Measurements from ENCODE around the gene WSB1. TPM values are rescaled to one million over a fixed set of nuclear protein-coding genes. Genes with fewer than 3 reads are reported as not detected.
A peak's percentile ranks its signal among the peaks of the same experiment; 100 is the strongest.
"Not testable (repeated sequence)": the region's sequence is repeated elsewhere in the genome, so short reads cannot be mapped to it uniquely, and the experiment has no call there.

The WSB1 gene
- polyA plus RNA-seq, 1 donor: 191 TPM

DNA sequence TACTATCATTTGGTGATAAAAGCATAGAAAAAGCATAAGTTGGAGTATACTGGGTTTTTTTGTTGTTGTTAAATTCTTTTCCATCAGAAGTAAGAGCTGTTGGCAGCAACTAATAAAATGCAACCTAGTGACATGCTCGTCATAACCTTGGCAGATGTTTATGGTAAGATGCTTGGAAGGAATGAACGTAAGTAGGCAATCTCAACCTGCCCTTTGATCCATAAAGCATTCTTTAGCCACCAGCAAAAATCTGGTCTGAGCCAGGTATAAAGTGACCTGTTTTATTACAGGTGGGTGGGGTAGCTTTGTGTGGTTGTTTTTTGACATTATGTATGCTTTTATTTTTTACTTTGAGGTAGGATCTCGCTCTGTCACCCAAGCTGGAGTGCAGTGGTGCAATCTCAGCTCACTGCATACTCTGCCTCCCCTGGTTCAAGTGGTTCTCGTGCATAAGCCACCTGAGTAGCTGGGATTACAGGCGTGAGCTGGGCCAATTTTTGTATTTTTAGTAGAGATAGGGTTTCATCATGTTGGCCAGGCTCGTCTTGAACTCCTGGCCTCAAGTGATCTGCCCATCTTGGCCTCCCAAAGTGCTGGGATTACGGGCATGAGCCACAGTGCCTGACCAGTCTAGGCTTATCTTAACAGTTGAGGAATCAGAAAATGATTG is 22.0 kb downstream of the WSB1 start:
- DNase-seq (ENCODE audit: low read depth): no peak

DNA sequence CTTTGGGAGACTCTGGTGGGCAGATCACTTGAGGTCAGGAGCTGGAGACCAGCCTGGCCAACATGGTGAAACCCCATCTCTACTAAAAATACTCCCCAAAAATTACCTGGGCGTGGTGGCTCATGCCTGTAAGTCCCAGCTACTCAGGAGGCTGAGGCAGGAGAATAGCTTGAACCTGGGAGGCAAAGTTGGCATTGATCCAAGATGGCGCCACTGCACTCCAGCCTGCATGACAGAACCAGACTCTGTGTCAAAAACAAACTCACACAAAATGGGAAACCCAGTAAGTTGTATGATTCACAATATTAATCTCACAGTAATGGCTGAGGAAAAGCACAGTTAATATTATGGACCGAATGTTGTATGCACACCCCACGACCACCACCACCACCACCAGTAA is 24.3 kb downstream of the WSB1 start:
- DNase-seq (ENCODE audit: low read depth): no peak

DNA sequence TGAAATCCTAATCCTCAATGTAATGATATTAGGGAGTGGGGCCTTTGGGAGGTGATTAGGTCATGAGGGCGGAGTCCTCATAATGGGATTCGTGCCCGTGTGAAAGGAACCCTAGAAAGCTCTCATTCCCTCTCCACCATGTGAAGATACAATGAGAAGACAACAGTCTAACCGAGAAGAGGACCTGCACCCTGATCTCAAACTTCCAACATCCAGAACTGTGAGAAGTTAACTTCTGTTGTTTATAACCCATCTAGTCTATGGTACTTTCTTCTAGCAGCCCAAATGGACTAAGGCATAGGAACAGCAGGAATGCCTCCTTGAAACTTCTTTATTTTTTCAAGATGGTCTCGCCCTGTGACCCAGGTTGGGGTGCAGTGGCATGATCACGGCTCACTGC is 24.7 kb downstream of the WSB1 start:
- DNase-seq (ENCODE audit: low read depth): no peak

- no peak for DNase-seq (ENCODE audit: low read depth)
Observed at GRCh38 chr17:27319541-27320221, 25.8 kb downstream of the WSB1 start.

DNA sequence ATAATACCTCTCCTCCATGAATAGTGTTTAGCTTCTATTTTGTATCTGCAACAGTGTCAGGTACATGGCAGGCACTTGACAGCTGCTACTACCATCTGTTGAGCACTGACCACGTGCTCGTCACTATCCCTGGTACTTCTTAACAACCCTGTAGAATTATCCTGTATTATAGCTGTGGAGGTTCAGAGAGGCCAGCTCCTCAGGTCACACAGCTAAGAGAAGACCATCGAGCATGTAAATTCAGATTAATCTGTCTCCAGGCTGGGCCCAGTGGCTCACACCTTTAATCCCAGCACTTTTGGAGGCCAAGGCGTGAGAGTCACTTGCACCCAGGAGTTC is 26.3 kb downstream of the WSB1 start:
- no peak for DNase-seq (ENCODE audit: low read depth)

GRCh38 chr17:27321372-27321771 is 27.5 kb downstream of the WSB1 start:
- DNase-seq (ENCODE audit: low read depth): no peak

DNA sequence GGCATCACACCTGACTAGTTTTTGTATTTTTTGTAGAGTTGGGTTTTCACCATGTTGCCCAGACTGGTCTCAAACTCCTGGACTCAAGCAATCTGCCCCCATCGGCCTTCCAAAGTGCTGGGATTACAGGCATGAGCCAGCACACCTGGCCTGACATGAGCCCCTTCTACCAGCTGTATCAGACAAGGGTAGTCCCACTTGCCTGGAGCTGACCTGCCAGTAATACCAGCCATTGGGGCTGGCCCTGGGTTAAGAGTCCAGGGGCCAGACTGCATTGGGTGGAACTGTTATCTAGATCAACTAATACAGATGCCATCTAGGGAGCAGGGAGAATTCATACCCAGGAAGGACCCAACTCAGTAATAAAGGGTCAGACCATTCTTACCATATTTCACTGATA is 28.1 kb downstream of the WSB1 start:
- no peak for DNase-seq (ENCODE audit: low read depth)

DNA sequence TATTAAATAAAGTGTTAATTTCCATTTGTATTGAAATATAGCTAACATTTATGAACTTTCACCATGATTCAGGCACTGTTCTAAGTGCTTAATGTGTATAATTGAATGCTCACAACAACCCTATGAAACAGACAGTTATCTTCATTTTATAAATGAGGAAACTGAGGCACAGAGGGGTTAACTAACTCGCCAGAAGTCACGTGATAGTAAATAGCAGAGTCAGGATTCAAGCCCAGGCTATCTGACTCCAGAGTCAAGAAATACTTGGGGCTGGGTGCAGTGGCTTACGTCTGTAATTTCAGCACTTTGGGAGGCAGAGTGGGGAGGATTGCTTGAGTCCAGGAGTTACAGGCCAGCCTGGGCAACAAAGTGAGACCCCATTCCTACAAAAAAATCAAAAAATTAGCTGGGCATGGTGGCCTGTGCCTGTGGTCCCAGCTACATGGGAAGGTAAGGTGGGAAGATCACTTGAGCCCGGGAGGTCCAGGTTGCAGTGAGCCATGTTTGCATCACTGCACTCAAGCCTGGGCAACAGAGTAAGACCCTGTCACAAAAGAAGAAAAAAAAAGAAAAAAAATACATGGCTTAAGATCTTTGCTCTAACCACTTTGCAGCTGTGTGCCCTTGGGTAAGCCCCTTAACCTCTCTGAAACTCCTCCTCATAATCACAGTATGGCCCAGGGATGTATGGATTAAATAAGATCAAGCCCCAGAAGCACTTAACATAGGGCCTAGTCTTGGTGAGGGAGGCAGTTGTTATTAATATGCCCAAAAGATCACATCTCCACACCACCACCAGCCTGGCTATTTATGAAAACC is 29.0 kb downstream of the WSB1 start:
- no peak for DNase-seq (ENCODE audit: low read depth)

- DNase-seq (ENCODE audit: low read depth): no peak
Observed at GRCh38 chr17:27323538-27324215, 29.8 kb downstream of the WSB1 start.

DNA sequence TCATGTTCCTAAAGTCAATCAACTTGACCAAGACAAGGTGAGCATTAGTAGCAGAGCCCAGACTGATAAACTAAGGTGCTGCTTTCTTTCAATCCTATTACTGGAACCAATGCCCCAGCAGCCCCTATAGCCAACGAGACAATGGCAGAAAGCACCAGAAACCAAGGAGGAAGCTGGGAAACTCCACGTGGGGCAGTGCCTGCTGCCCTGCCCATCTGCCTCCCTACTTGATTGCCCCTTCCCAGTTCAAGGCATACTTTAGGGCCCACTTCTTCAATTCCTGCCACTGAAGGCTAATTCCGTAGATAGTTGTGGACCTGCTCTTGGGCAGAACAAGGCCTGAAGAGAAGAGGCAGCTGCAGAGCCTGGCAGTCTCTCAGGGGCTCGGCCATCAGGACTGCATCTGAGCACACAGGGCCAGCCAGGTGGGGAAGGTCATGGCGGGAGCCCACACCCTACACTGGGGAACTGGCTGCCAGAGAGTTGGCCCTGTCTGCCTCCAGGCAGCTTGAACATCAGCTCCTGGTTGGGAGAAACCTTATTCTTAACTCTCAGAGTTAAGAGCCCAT is 30.9 kb downstream of the WSB1 start:
- DNase-seq (ENCODE audit: low read depth): no peak

DNA sequence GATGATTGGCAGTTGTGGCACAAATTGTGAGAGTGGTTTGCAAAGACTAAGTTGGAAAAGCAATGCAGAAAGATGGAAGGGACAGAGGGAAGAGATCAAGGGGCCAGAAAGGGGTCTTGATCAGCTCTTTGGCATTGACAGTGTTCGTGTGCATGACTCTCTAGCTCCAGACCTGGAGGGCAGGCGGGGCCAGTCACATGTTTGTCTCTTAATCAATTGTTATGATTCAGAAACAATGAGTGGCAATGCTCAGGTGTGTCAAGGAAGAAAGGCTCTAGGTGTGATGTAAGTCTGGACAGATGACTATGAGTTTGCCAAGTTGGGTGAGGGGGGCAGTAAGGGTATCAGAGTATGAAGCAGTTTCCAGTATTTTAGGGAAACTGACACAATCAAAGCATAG is 32.1 kb downstream of the WSB1 start:
- DNase-seq (ENCODE audit: low read depth): no peak

DNA sequence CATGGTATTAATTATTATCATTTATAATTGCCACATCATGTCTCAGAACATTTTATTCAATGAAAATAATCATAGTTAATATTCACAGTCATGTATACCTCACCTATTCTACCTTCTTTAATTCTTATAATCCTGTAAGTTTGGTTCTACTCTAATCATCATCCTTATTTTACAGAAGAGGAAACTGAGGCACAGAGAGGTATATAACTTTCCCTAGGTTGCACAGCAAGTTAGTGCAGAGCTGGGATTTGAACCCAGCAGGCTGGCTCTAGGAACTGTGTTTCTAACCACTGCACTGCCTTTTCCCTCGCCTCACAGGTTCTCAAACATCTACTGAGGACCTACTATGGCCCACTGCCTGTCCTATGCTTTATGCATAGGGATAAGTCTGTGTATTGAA is 32.7 kb downstream of the WSB1 start:
- no peak for DNase-seq (ENCODE audit: low read depth)

GRCh38 chr17:27327397-27327796 is 33.5 kb downstream of the WSB1 start:
- no peak for DNase-seq (ENCODE audit: low read depth)

DNA sequence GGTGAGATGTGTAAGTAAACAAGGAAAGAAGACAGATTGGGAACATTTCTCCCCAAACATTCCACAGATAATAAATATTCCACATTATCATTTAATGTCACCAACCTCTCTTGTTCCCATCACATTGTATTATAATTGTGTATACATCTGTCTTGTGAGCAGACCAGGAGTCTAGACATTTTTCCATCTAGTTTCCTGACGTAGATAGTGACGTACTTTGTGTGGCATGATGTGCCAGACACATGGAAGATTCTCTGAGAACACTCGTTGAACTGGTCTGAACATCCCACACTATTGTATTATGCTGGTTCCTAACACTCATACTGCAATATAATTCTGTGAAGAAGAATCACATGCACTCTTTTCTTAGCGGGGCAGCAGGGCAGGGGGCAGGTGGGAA is 34.0 kb downstream of the WSB1 start:
- no peak for DNase-seq (ENCODE audit: low read depth)

DNA sequence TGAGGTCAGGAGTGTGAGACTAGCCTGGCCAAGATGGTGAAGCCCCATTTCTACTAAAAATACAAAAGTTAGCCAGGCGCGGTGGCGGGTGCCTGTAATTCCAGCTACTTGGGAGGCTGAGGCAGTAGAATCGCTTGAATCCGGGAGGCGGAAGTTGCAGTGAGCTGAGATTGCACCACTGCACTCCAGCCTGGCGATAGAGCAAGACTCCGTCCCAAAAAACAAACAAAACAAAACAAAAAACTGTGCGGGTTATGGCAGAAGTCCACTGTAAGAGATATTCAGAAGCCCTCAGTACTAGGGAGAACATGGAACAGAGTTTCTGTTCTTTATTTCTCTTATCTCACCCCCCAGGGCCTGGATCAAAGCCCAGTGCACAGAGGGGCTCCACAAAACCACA is 34.8 kb downstream of the WSB1 start:
- DNase-seq (ENCODE audit: low read depth): not testable (repeated sequence)

DNA sequence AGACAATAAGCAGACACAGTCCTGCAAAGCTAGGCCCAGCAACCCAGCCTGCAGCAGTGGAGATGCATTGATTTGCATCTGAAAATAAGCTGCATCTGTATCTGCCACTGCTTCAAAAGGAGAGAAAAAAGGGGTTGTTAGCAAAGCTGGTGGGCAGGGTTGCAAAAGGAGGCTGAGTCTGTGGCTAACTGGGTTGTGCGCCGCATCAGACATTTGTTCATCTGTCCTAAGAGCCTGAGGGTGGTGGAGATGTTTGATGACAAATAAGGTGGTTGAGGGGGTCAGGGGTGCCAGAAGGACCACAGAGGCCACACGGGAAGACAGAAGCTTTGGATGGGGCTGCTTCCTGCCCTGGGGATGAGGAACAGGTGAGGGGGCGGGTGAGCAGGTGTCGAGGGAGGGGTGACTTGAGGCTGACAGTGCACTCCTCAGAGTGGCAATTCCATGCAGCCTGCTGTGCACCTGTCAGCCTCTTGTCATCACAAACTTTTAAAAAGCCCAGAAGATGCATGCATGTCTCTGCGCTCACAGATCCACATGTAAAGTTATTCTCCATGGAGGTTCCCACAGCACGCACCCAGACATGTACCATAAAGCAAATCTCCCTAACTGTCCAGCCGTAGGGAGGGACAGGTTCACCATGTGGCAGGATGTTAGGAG is 35.4 kb downstream of the WSB1 start:
- no peak for DNase-seq (ENCODE audit: low read depth)

DNA sequence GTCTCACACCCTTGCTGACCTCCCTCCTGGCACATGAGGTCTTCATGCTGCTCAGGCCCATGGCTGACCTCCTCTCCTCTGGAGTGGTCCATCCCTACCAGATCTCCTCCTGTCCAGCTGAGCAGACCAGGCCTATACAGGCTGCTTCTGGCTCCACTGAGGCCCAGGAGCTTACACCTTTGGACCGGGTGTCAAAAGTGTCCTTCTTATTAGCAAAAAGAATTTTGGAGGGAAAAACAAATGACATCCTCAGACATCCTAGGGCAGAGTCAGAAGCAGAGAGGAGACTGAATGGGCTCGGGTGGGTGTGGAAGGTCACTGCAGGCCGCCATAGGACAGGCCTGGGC is 38.1 kb downstream of the WSB1 start:
- DNase-seq (ENCODE audit: low read depth): no peak

- peak; percentile 88 for DNase-seq (ENCODE audit: low read depth)
Observed at GRCh38 chr17:27332485-27333409, 38.8 kb downstream of the WSB1 start.

DNA sequence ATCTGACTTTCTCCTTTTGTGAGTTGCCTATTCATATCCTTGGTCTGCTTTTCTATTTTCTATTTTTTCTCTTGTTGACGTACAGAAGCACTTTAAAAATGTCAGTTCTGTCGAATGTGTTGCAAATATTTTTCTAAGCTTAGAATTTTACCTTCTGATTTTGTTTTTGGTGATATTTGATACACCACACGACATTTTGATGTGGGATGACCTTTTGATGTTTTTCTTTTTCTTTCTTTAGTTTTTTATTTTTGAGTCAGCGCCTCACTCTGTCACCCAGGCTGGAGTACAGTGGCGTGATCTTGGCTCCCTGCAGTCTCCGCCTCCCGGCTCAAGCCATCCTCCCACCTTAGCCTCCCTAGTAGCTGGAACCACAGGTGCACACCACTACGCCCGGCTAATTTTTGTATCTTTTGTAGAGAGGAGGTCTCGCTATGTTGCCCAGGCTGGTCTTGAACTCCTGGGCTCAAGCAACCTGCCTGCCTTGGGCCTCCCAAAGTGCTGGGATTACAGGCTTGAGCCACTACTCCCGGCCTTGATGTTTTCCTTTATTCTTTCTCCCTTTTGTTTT is 39.6 kb downstream of the WSB1 start:
- no peak for DNase-seq (ENCODE audit: low read depth)

DNA sequence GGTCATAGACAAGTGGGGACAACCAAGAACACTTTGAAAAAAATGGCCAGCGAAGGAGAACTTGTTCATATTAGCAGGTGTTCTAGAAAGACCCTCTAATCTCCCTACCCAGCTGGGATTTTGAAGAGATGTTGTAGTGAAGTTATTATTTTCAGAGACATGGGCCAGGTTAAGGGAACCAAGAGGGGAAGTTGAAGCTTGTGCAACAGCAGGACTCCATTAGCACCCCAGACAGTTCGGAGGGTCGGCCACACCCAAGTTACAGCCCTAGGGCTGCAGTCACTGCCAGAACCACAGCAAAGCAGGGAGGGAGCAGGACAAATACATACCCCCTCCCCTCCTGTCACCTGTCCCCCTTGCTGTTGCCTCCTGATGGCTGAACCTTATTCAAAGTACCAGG is 42.3 kb downstream of the WSB1 start:
- DNase-seq (ENCODE audit: low read depth): no peak

Data from forelimb muscle (tissue), 1 donor.